K562 (cell line): ENCODE data around the gene FADS6. TPM values are rescaled to one million over a fixed set of nuclear protein-coding genes. Genes with fewer than 3 reads are reported as not detected.
A peak's percentile ranks its signal among the peaks of the same experiment; 100 is the strongest.

ENCODE experiments used
- EP400 ChIP-seq: fragments of 450-650 bp; IDR thresholded peaks from 2 replicates; pipeline ENCODE4 v1.6.1; 2017; ENCODE audit warnings: antibody characterized with exemption, mild to moderate bottlenecking, moderate library complexity
- HDGF ChIP-seq: fragments of 450-650 bp; IDR thresholded peaks from 2 replicates; pipeline ENCODE4 v1.6.1; 2016
- KHSRP ChIP-seq: fragments of 450-650 bp; IDR thresholded peaks from 2 replicates; pipeline ENCODE4 v1.6.1; 2017
- POLR2AphosphoS2 ChIP-seq: IDR thresholded peaks from 2 replicates; pipeline ENCODE4 v1.6.1; 2012; ENCODE audit warnings: low read length, improper control_type of control experiment
- PPARD ChIP-seq: fragments of 250-450 bp; sonication (Bioruptor Pico); IDR thresholded peaks from 2 replicates; pipeline ENCODE4 v1.8.0; 2022; ENCODE audit warnings: inconsistent platforms, mild to moderate bottlenecking, moderate library complexity
- SMC3 ChIP-seq: conservative IDR thresholded peaks from 2 replicates; pipeline ENCODE4 v1.6.1; 2011; ENCODE audit warnings: low read depth, low read length, improper control_type of control experiment; ENCODE audit not compliant: insufficient read depth
- VEZF1 ChIP-seq: fragments of 200-800 bp; sonication (Bioruptor generic); IDR thresholded peaks from 2 replicates; pipeline ENCODE4 v1.6.1; 2017; ENCODE audit warnings: missing genetic modification characterization, missing compliant biosample characterization
- ZNF146 ChIP-seq: IDR thresholded peaks from one replicate; pipeline ENCODE4 v1.6.1; 2018; ENCODE audit warnings: missing compliant biosample characterization; ENCODE audit not compliant: unreplicated experiment
- ZNF224 ChIP-seq: sonication (generic); formaldehyde crosslinking; IDR thresholded peaks from 2 replicates; pipeline ENCODE4 v1.8.0; 2022; ENCODE audit warnings: mild to moderate bottlenecking, missing genetic modification reagents
- polyA plus RNA-seq, 8 experiments: library from polyadenylated mRNA; depleted of rRNA in 4 of 8; stranded (reverse) in 5 of 8; unstranded in 3 of 8; fragments of >200 nt; fragmentation: Nextera tagmentation in 2 of 8; fragmentation: Illumina TruSeq in 1 of 8; extraction: Ambion mirVana in 2 of 8; extraction: Trizol in 1 of 8; gene quantifications; 2 replicates each; pipeline versions ENCODE4 v1.2.1 to v1.2.3, GENCODE V29; 2011 to 2014; ENCODE audit warnings: inconsistent platforms in 1 of 8, missing spikeins in 1 of 8
- total RNA-seq, 7 experiments: library from RNA; depleted of rRNA in 6 of 7; stranded (reverse); fragments of >200 nt in 6 of 7; fragmentation: Illumina TruSeq in 2 of 7; extraction: Trizol in 2 of 7; gene quantifications; 2 replicates each; pipeline versions ENCODE4 v1.2.1 to v1.2.3, GENCODE V29; 2011 to 2021; ENCODE audit warnings: low replicate concordance in 1 of 7
- TF ChIP-seq, protein P1 (sequence below), 2 experiments: fragments of 450-650 bp; formaldehyde crosslinking in 1 of 2; IDR thresholded peaks; 2 replicates each; pipeline versions ENCODE4 v1.4.0 to v1.6.1; 2014 to 2020; ENCODE audit warnings: mild to moderate bottlenecking in 2 of 2, borderline replicate concordance in 1 of 2, low read depth in 1 of 2
- TF ChIP-seq, protein P2 (sequence below): fragments of 250-450 bp; sonication (Bioruptor Pico); IDR thresholded peaks from 2 replicates; pipeline ENCODE4 v1.8.0; 2021; ENCODE audit warnings: moderate library complexity, mild to moderate bottlenecking, inconsistent platforms
- TF ChIP-seq, protein P3 (sequence below): sonication (generic); formaldehyde crosslinking; IDR thresholded peaks from 2 replicates; pipeline ENCODE4 v1.8.0; 2022; ENCODE audit warnings: missing genetic modification reagents, mild to moderate bottlenecking, borderline replicate concordance

The FADS6 gene
- total and polyA plus RNA-seq, 9 of the 15 experiments (the other 6 are each of a cell fraction or from before 2014, with no cell fraction given): 0.18 to 0.22 TPM; not detected in 7

DNA sequence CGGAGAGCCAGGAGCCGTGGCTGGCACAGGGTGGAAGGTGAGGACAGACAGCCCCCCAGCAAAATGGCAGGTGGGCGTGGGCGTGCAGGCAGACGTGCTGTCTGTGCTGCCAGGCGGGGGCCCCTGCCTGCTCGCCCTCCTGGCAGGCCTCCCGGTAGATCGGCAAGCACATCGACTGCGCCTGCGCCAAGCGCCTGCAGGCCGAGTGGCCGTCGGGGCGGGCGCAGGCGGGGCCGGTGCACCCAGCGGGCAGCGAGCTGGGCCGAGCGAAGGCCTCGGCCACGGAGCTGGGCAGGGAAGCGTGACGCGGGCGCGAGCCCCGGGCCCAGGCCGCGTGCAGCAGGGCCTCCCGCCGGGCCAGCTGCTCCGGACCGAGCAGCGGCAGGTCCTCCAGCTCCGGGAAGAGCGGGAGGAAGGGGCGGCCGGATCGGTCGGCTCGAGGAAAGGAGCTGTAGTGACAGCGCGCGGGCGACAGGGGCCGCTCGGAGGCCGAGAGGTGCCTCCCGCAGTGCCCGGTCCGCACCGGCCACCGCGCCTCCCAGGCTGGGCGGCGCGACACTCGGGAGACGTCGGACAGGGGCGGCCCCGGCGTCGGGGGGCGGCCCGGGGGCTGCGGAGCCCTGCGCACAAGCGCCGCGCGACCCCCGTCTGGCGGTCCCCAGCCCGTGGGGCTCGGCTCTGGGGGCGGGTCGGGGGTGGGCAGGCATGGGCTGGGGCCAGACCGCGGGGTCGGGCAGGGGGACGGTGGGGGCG, 50.7 kb downstream of the FADS6 start (continued):
- TF ChIP-seq, protein P1, sequence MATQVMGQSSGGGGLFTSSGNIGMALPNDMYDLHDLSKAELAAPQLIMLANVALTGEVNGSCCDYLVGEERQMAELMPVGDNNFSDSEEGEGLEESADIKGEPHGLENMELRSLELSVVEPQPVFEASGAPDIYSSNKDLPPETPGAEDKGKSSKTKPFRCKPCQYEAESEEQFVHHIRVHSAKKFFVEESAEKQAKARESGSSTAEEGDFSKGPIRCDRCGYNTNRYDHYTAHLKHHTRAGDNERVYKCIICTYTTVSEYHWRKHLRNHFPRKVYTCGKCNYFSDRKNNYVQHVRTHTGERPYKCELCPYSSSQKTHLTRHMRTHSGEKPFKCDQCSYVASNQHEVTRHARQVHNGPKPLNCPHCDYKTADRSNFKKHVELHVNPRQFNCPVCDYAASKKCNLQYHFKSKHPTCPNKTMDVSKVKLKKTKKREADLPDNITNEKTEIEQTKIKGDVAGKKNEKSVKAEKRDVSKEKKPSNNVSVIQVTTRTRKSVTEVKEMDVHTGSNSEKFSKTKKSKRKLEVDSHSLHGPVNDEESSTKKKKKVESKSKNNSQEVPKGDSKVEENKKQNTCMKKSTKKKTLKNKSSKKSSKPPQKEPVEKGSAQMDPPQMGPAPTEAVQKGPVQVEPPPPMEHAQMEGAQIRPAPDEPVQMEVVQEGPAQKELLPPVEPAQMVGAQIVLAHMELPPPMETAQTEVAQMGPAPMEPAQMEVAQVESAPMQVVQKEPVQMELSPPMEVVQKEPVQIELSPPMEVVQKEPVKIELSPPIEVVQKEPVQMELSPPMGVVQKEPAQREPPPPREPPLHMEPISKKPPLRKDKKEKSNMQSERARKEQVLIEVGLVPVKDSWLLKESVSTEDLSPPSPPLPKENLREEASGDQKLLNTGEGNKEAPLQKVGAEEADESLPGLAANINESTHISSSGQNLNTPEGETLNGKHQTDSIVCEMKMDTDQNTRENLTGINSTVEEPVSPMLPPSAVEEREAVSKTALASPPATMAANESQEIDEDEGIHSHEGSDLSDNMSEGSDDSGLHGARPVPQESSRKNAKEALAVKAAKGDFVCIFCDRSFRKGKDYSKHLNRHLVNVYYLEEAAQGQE (IDR thresholded peaks at IDR 0.05; ENCODE audit: borderline replicate concordance): peak; percentile 49
- TF ChIP-seq, protein P1 (CRISPR knock-in tag; IDR thresholded peaks at IDR 0.05; ENCODE audit: low read depth): no peak
- TF ChIP-seq EP400 (no peak), PPARD (CRISPR knock-in tag) (no peak), HDGF (no peak), POLR2AphosphoS2 (no peak), VEZF1 (CRISPR knock-in tag) (peak; percentile 35; the same call in 1 of the 2 replicates), KHSRP (no peak), SMC3 (0 out of 2 replicates have a peak, but pooled peaks have one; percentile 38), ZNF224 (no peak), ZNF146 (CRISPR knock-in tag) (no peak)
- TF ChIP-seq, protein P2, sequence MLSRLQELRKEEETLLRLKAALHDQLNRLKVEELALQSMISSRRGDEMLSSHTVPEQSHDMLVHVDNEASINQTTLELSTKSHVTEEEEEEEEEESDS: no peak
- TF ChIP-seq, protein P3, sequence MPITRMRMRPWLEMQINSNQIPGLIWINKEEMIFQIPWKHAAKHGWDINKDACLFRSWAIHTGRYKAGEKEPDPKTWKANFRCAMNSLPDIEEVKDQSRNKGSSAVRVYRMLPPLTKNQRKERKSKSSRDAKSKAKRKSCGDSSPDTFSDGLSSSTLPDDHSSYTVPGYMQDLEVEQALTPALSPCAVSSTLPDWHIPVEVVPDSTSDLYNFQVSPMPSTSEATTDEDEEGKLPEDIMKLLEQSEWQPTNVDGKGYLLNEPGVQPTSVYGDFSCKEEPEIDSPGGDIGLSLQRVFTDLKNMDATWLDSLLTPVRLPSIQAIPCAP (CRISPR knock-in tag): no peak
